ENCODE data around the gene SLC6A1.

Gene SLC6A1

DNA sequence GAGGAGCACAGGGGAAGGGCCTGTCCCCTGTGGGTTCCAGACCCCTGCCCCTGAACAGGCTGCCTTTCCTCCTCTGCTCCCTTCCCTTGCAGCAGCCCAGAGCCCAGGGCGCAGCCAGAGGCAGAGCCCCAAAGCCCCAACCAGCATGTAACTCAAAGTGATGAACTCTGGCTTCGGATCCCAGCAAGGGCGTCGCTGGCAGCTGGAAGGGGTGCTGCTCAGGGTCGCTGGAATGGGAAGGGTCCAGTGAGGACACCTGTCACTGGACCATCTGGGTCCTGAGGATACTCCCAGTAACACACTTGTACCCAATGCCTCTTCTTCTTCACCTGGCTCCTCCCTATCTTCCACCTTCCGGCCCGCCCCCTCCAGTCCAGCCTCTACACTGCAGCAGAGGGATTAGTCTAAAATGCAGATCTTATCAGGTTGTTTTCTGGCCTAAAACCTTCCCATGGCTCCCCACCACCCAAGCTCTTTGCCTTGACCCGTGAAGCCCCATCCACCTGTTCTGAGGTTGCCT lies 64.0 kb downstream of the SLC6A1 start:
- Histone ChIP-seq H2AFZ (ENCODE audit: low read length) (no peak overlapping the region), H3K4me2 (ENCODE audit: low read depth, low read length) (no peak overlapping the region), H3K9me2 (replicated peaks; ENCODE audit: insufficient read depth, low read length) (no peaks in the 10 kb centered on the region), H3K36me3 (replicated peaks; ENCODE audit: insufficient read depth, low read length) (no peaks in the 10 kb centered on the region), H3K27me3 (replicated peaks; ENCODE audit: insufficient read depth, low read length) (peaks cover 51% of the 10 kb centered on the region), H3K79me2 (ENCODE audit: low read length) (no peaks in the 10 kb centered on the region), H3K9me3 (replicated peaks; ENCODE audit: insufficient read depth, low read length) (no peaks in the 10 kb centered on the region), H3K27ac (ENCODE audit: low read length) (no peak overlapping the region), H3K4me1 (ENCODE audit: low read length) (no peaks in the 10 kb centered on the region), H3K4me3 (ENCODE audit: low read length) (no peak overlapping the region), H3K9ac (ENCODE audit: low read length) (no peak overlapping the region), H4K20me1 (ENCODE audit: insufficient read depth, low read length) (no peaks in the 10 kb centered on the region), H3F3A (ENCODE audit: insufficient read depth, low read length) (no peaks in the 10 kb centered on the region)
- no peak for DNase-seq
- TF ChIP-seq EZH2 (optimal IDR thresholded peaks at IDR 0.05; ENCODE audit: low read depth, low read length) (no peak), EZH2phosphoT487 (IDR thresholded peaks at IDR 0.05; ENCODE audit: low read length) (no peak)
- TF ChIP-seq, protein P1, sequence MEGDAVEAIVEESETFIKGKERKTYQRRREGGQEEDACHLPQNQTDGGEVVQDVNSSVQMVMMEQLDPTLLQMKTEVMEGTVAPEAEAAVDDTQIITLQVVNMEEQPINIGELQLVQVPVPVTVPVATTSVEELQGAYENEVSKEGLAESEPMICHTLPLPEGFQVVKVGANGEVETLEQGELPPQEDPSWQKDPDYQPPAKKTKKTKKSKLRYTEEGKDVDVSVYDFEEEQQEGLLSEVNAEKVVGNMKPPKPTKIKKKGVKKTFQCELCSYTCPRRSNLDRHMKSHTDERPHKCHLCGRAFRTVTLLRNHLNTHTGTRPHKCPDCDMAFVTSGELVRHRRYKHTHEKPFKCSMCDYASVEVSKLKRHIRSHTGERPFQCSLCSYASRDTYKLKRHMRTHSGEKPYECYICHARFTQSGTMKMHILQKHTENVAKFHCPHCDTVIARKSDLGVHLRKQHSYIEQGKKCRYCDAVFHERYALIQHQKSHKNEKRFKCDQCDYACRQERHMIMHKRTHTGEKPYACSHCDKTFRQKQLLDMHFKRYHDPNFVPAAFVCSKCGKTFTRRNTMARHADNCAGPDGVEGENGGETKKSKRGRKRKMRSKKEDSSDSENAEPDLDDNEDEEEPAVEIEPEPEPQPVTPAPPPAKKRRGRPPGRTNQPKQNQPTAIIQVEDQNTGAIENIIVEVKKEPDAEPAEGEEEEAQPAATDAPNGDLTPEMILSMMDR (IDR thresholded peaks at IDR 0.05; ENCODE audit: low read length), result no peak

DNA sequence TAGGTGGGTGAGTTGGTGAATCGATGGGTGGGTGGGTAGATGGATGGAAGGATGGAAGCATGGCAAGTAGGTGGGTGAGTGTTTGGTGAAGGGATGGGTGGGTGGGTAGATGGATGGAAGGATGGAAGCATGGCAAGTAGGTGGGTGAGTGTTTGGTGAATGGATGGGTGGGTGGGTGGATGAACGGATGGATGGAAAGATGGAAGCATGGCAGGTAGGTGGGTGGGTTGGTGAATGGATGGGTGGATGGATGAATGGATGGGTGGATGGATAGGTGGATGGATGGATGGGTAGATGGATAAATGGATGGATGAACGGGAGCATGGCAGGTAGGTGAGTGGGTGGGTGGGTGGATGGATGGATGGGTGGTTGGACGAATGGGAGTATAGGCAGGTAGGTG lies 65.1 kb downstream of the SLC6A1 start:
- H3K27ac ChIP-seq (ENCODE audit: low read length), result no peak overlapping the region
- TF ChIP-seq EZH2phosphoT487 (IDR thresholded peaks at IDR 0.05; ENCODE audit: low read length) (no peak), EZH2 (optimal IDR thresholded peaks at IDR 0.05; ENCODE audit: low read depth, low read length) (no peak)
- H3K4me2 ChIP-seq (ENCODE audit: low read depth, low read length), result no peak overlapping the region
- no peaks in the 10 kb centered on the region for H3K36me3 ChIP-seq (replicated peaks; ENCODE audit: insufficient read depth, low read length)
- no peaks in the 10 kb centered on the region for H3K9me2 ChIP-seq (replicated peaks; ENCODE audit: insufficient read depth, low read length)
- no peak overlapping the region for H3K9ac ChIP-seq (ENCODE audit: low read length)
- no peaks in the 10 kb centered on the region for H3K79me2 ChIP-seq (ENCODE audit: low read length)
- no peaks in the 10 kb centered on the region for H3K4me1 ChIP-seq (ENCODE audit: low read length)
- H3K27me3 ChIP-seq (replicated peaks; ENCODE audit: insufficient read depth, low read length), result peaks cover 56% of the 10 kb centered on the region
- no peaks in the 10 kb centered on the region for H3K9me3 ChIP-seq (replicated peaks; ENCODE audit: insufficient read depth, low read length)
- no peak overlapping the region for H2AFZ ChIP-seq (ENCODE audit: low read length)
- no peaks in the 10 kb centered on the region for H4K20me1 ChIP-seq (ENCODE audit: insufficient read depth, low read length)
- H3K4me3 ChIP-seq (ENCODE audit: low read length), result no peak overlapping the region
- no peaks in the 10 kb centered on the region for H3F3A ChIP-seq (ENCODE audit: insufficient read depth, low read length)
- no peak for DNase-seq

DNA sequence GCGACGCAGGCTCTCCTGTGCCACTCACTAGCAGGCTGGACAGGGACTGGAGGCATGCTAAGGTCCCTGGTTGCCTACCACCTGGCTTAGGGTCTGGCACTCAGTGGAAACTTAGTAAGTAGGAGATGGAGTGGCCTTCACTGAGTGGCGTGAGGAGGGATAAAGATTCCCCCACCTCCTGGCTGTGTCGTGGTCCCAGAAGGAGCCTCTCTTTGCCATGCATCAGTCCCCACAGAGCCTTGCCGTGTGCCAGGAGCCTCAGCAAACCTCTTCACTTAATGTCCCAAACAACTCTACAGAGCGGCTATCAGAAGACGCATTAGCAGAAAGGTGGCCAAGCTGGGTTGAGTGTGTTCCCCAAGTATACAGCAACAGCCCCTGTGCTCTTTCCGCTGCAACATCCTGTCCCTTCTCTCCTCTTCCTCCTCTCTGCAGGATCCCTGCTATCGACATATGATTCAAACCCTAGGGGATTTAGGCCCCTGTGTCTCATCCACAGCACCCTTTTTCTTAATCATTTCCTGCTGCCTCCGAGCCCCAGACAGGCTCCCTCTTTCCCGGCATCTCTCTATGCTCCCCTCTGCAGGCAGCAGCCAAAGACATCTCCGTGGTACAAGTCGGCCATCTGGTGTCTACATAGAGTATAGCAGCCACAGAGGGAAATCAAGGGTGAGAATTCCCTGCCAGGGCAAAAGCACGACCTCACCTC lies 66.7 kb downstream of the SLC6A1 start:
- no peak overlapping the region for H3K27ac ChIP-seq (ENCODE audit: low read length)
- no peak for TF ChIP-seq EZH2 (optimal IDR thresholded peaks at IDR 0.05; ENCODE audit: low read depth, low read length)
- TF ChIP-seq, protein P1 (IDR thresholded peaks at IDR 0.05; ENCODE audit: low read length), result peak; percentile 49

DNA sequence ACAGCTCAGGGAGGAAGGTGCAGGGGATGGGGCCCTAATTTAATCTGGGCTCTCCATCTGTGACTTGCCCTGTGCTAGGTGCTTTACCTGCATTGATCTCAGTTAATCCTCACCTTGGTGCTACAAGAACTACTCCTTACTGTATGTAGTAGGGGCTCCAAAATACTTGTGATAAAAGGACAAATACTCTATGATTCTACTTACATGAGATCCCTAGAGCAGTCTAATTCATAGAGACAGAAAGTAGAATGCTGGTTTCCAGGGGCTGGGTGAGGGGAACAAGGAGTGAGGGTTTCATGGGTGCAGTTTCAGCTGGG lies 67.2 kb downstream of the SLC6A1 start:
- DNase-seq, result no peak
- H2AFZ ChIP-seq (ENCODE audit: low read length), result no peak overlapping the region
- no peaks in the 10 kb centered on the region for H3K9me2 ChIP-seq (replicated peaks; ENCODE audit: insufficient read depth, low read length)

More for the DNA sequence above, 66.7 kb downstream of the SLC6A1 start:
- Histone ChIP-seq H4K20me1 (ENCODE audit: insufficient read depth, low read length) (no peaks in the 10 kb centered on the region), H3K4me2 (ENCODE audit: low read depth, low read length) (no peak overlapping the region), H3K9me3 (replicated peaks; ENCODE audit: insufficient read depth, low read length) (no peaks in the 10 kb centered on the region), H3K27me3 (replicated peaks; ENCODE audit: insufficient read depth, low read length) (peaks cover 60% of the 10 kb centered on the region), H3K4me1 (ENCODE audit: low read length) (no peaks in the 10 kb centered on the region), H2AFZ (ENCODE audit: low read length) (no peak overlapping the region), H3K36me3 (replicated peaks; ENCODE audit: insufficient read depth, low read length) (no peaks in the 10 kb centered on the region), H3K79me2 (ENCODE audit: low read length) (no peaks in the 10 kb centered on the region), H3K9ac (ENCODE audit: low read length) (no peak overlapping the region), H3K9me2 (replicated peaks; ENCODE audit: insufficient read depth, low read length) (no peaks in the 10 kb centered on the region), H3K4me3 (ENCODE audit: low read length) (no peak overlapping the region), H3F3A (ENCODE audit: insufficient read depth, low read length) (no peaks in the 10 kb centered on the region)
- peak; percentile 36 for DNase-seq

More for the DNA sequence above, 67.2 kb downstream of the SLC6A1 start:
- H3K27me3 ChIP-seq (replicated peaks; ENCODE audit: insufficient read depth, low read length), result peaks cover 55% of the 10 kb centered on the region
- no peak overlapping the region for H3K4me2 ChIP-seq (ENCODE audit: low read depth, low read length)
- no peaks in the 10 kb centered on the region for H3K4me1 ChIP-seq (ENCODE audit: low read length)
- H3K27ac ChIP-seq (ENCODE audit: low read length), result no peak overlapping the region
- no peak overlapping the region for H3K9ac ChIP-seq (ENCODE audit: low read length)
- no peak overlapping the region for H3K4me3 ChIP-seq (ENCODE audit: low read length)
- H3K79me2 ChIP-seq (ENCODE audit: low read length), result no peaks in the 10 kb centered on the region
- H4K20me1 ChIP-seq (ENCODE audit: insufficient read depth, low read length), result no peaks in the 10 kb centered on the region
- H3F3A ChIP-seq (ENCODE audit: insufficient read depth, low read length), result no peaks in the 10 kb centered on the region
- H3K9me3 ChIP-seq (replicated peaks; ENCODE audit: insufficient read depth, low read length), result no peaks in the 10 kb centered on the region
- no peaks in the 10 kb centered on the region for H3K36me3 ChIP-seq (replicated peaks; ENCODE audit: insufficient read depth, low read length)
- TF ChIP-seq, protein P1 (IDR thresholded peaks at IDR 0.05; ENCODE audit: low read length), result no peak
- no peak for TF ChIP-seq EZH2 (optimal IDR thresholded peaks at IDR 0.05; ENCODE audit: low read depth, low read length)
- no peak for TF ChIP-seq EZH2phosphoT487 (IDR thresholded peaks at IDR 0.05; ENCODE audit: low read length)
